Vagina (tissue), 2 donors: ENCODE measurements around the gene GHRHR.

Source experiments
- CTCF ChIP-seq, 3 experiments: fragments of 450-650 bp in 2 of 3; fragments of 200-600 bp in 1 of 3; sonication (generic) in 1 of 3; IDR thresholded peaks; one replicate each; pipeline ENCODE4 v1.5.1; 2017 to 2019; ENCODE audit warnings: antibody characterized with exemption in 3 of 3, mild to moderate bottlenecking in 2 of 3, moderate library complexity in 2 of 3
- POLR2A ChIP-seq, 2 donors: fragments of 450-650 bp; IDR thresholded peaks; one replicate each; pipeline ENCODE4 v1.6.1; 2017; ENCODE audit warnings: antibody characterized with exemption in 2 of 2, mild to moderate bottlenecking in 2 of 2, moderate library complexity in 2 of 2

- TF ChIP-seq POLR2A (IDR thresholded peaks at IDR 0.05) (no peak), CTCF (IDR thresholded peaks at IDR 0.05) (no peak)
These were observed 25.5 kb downstream of the GHRHR start for GRCh38 chr7:30989008-30989823.
